Measurements from ENCODE around the gene SLC36A4. TPM values are rescaled to one million over a fixed set of nuclear protein-coding genes. Genes with fewer than 3 reads are reported as not detected.

Gene SLC36A4
- total and polyA plus RNA-seq, 2 of the 13 experiments (the other 11 are each of a cell fraction or from before 2014, with no cell fraction given): 7.3 to 9.5 TPM

GRCh38 chr11:93236741-93237675 is 39.2 kb upstream of the SLC36A4 start:
- Histone ChIP-seq H3K27me3 (ENCODE audit: control insufficient read depth in 1 of 2, insufficient read depth in 2 of 2, low read length in 2 of 2) (no peaks in the 10 kb centered on the region), H3K4me1 (ENCODE audit: insufficient read depth, low read length) (no peaks in the 10 kb centered on the region), H3K36me3 (replicated peaks in 1 of 2; ENCODE audit: control insufficient read depth in 1 of 2, insufficient read depth in 2 of 2, low read length in 2 of 2) (no peaks in the 10 kb centered on the region), H3K9me3 (ENCODE audit: low read length) (no peaks in the 10 kb centered on the region), H3K79me2 (ENCODE audit: insufficient read depth, low read length) (no peaks in the 10 kb centered on the region), H4K20me1 (ENCODE audit: insufficient read depth, low read length) (no peaks in the 10 kb centered on the region), H3K4me3 (replicated peaks in 1 of 3; ENCODE audit: insufficient read depth in 1 of 3, low read depth in 2 of 3, low read length in 3 of 3) (no peak overlapping the region), H3K27ac (ENCODE audit: extremely low read length, insufficient read depth, low read length) (no peak overlapping the region), H2AFZ (ENCODE audit: low read length) (no peak overlapping the region), H3K9ac (ENCODE audit: insufficient read depth, low read depth, low read length) (no peak overlapping the region), H3K4me2 (ENCODE audit: low read depth, low read length) (no peak overlapping the region)
- FAIRE-seq (peak; percentile 56), DNase-seq (ENCODE audit: low spot score) (peak; percentile 55), ATAC-seq (peak; percentile 92)
- intact Hi-C loops (cut with micrococcal nuclease; ENCODE audit: unreplicated experiment) (loop anchor here (1.0 kb wide), 1 partner anchor 306 kb away; the partner anchor contains the start of gene SMCO4), in situ Hi-C loops (cut with HindIII; ENCODE audit: extremely low pct_ligation_motif_present, low pct_unique_long_range_greater_than_20kb) (loop anchor here (5.0 kb wide), 2 partner anchors 305 to 415 kb away; partner anchors contain the start of gene SMCO4)
- ChIA-PET POLR2A (interaction anchor here (1.0 kb wide), 1 partner anchor 306 kb away, joined by 4 read pairs; the partner anchor contains the start of gene SMCO4), CTCF (ENCODE audit: low intra/inter-chr PET ratio, low total read pairs) (interaction anchor here (1.0 to 1.6 kb wide), 2 partner anchors 295 to 306 kb away, joined by 3 to 6 read pairs; partner anchors contain the start of gene SMCO4)
- TF ChIP-seq STAG1 (CRISPR knock-in tag; IDR thresholded peaks at IDR 0.05) (peak; percentile 64), NCOA2 (CRISPR knock-in tag; IDR thresholded peaks at IDR 0.05) (no peak), ASH2L (IDR thresholded peaks at IDR 0.05; ENCODE audit: insufficient read length, low read depth, low read length) (no peak), RXRB (CRISPR knock-in tag; IDR thresholded peaks at IDR 0.05; ENCODE audit: borderline replicate concordance) (peak; percentile 51), RAD21 (CRISPR knock-in tag; IDR thresholded peaks at IDR 0.05) (0 out of 2 replicates have a peak, but pooled peaks have one; percentile 31), THRA (CRISPR knock-in tag; IDR thresholded peaks at IDR 0.05; ENCODE audit: borderline replicate concordance) (peak; percentile 65; the same call in 1 of the 2 replicates), ZNF207 (IDR thresholded peaks at IDR 0.05; ENCODE audit: borderline replicate concordance) (no peak), MED13 (CRISPR knock-in tag; IDR thresholded peaks at IDR 0.05) (no peak), SMC3 (IDR thresholded peaks at IDR 0.05; ENCODE audit: low read length) (peak; percentile 61; the same call in 1 of the 2 replicates), ESRRA (CRISPR knock-in tag; IDR thresholded peaks at IDR 0.05; ENCODE audit: low read depth) (no peak), HNRNPH1 (optimal IDR thresholded peaks at IDR 0.05; ENCODE audit: low read depth, low read length) (no peak), ATF7 (IDR thresholded peaks at IDR 0.05) (no peak), ATF7 (CRISPR knock-in tag; IDR thresholded peaks at IDR 0.05) (no peak), ZFP90 (CRISPR knock-in tag; IDR thresholded peaks at IDR 0.05; ENCODE audit: borderline replicate concordance) (no peak)
- TF ChIP-seq, protein P1, sequence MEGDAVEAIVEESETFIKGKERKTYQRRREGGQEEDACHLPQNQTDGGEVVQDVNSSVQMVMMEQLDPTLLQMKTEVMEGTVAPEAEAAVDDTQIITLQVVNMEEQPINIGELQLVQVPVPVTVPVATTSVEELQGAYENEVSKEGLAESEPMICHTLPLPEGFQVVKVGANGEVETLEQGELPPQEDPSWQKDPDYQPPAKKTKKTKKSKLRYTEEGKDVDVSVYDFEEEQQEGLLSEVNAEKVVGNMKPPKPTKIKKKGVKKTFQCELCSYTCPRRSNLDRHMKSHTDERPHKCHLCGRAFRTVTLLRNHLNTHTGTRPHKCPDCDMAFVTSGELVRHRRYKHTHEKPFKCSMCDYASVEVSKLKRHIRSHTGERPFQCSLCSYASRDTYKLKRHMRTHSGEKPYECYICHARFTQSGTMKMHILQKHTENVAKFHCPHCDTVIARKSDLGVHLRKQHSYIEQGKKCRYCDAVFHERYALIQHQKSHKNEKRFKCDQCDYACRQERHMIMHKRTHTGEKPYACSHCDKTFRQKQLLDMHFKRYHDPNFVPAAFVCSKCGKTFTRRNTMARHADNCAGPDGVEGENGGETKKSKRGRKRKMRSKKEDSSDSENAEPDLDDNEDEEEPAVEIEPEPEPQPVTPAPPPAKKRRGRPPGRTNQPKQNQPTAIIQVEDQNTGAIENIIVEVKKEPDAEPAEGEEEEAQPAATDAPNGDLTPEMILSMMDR (CRISPR knock-in tag; IDR thresholded peaks at IDR 0.05): peak; percentile 70
- WGBS (ENCODE audit: low lambda C conversion rate): 13% methylated on average over 10 of the region's 10 CpGs
- no TSS peak for BruUV-seq (replicated peaks)

Data from HepG2 (cell line).